GM12878 (cell line): Measurements from ENCODE around the gene PARD6A. TPM values are rescaled to one million over a fixed set of nuclear protein-coding genes. Genes with fewer than 3 reads are reported as not detected.

Experiments
- ATAC-seq: fragments of 200-7000 bp; cut with Tn5 transposase; 3 replicates; pipeline ENCODE4 v1.9.1; 2020; ENCODE audit warnings: mild to moderate bottlenecking, moderate library complexity
- BruUV-seq: library from RNA; stranded (reverse); fragments of 400-500 nt; replicated peaks from 2 replicates; lab custom pipeline; 2021; lab: Mats Ljungman, UMichigan
- CTCF ChIA-PET: fragments of 300-600 bp; sonication (Branson Sonifier 250); formaldehyde crosslinking; extraction: SDS; loops from one replicate; lab custom pipeline; 2021; ENCODE audit warnings: inconsistent platforms; lab: Yijun Ruan, JAX
- POLR2A ChIA-PET: fragments of 350-600 bp; formaldehyde crosslinking; extraction: SDS; loops from one replicate; lab custom pipeline; 2021; ENCODE audit warnings: inconsistent platforms; lab: Charles Lee
- RAD21 ChIA-PET: fragments of 300-600 bp; sonication (Branson Sonifier 250); formaldehyde crosslinking; loops from one replicate; lab custom pipeline; 2023; ENCODE audit warnings: antibody characterized with exemption; ENCODE audit not compliant: unreplicated experiment; lab: Charles Lee
- SMC1A ChIA-PET: fragments of 300-600 bp; sonication (Branson Sonifier 250); formaldehyde crosslinking; loops from one replicate; lab custom pipeline; 2023; ENCODE audit not compliant: unreplicated experiment, uncharacterized antibody; lab: Charles Lee
- DNase-seq: peaks from one replicate; pipeline ENCODE4 v3.0.0-alpha.2; 2011; ENCODE audit warnings: low read depth, low spot score
- FAIRE-seq: peaks from 3 replicates; lab custom pipeline; 2011; peaks lifted over from hg19 to GRCh38; lab: Jason Lieb, UNC
- H2AFZ ChIP-seq: 2 replicates; pipeline ENCODE4 v1.6.0; 2011; ENCODE audit warnings: low read depth, low read length, control low read depth; ENCODE audit not compliant: control insufficient read depth
- H3K27ac ChIP-seq: 2 replicates; pipeline ENCODE4 v1.5.1; 2011; ENCODE audit warnings: control low read depth; ENCODE audit not compliant: control insufficient read depth, insufficient read depth
- H3K27me3 ChIP-seq, 2 experiments: replicated peaks in 1 of 2; 2 replicates each; pipeline versions ENCODE4 v1.6.0 to v1.6.1; 2011; ENCODE audit warnings: low read length in 1 of 2; ENCODE audit not compliant: control insufficient read depth in 2 of 2, insufficient read depth in 2 of 2
- H3K36me3 ChIP-seq, 2 experiments: 2 replicates each; pipeline ENCODE4 v1.5.1; 2011; ENCODE audit warnings: low read length in 1 of 2; ENCODE audit not compliant: control insufficient read depth in 2 of 2, insufficient read depth in 2 of 2
- H3K4me1 ChIP-seq: 2 replicates; pipeline ENCODE4 v1.6.1; 2011; ENCODE audit warnings: mild to moderate bottlenecking, low read length, moderate library complexity, mixed read lengths; ENCODE audit not compliant: control insufficient read depth, insufficient read depth
- H3K4me2 ChIP-seq: 2 replicates; pipeline ENCODE4 v1.6.0; 2011; ENCODE audit warnings: control low read depth; ENCODE audit not compliant: control insufficient read depth, insufficient read depth
- H3K4me3 ChIP-seq: fragments of 200-600 bp; sonication (generic); 2 replicates; pipeline ENCODE4 v1.5.1; 2016
- H3K79me2 ChIP-seq: 2 replicates; pipeline ENCODE4 v1.6.0; 2011; ENCODE audit warnings: low read length; ENCODE audit not compliant: control insufficient read depth, insufficient read depth
- H3K9ac ChIP-seq: 2 replicates; pipeline ENCODE4 v1.8.0; 2011; ENCODE audit warnings: low read length, control low read depth, mixed read lengths; ENCODE audit not compliant: control insufficient read depth, insufficient read depth
- H3K9me3 ChIP-seq: replicated peaks from 3 replicates; pipeline ENCODE4 v1.5.1; 2011; ENCODE audit warnings: mild to moderate bottlenecking, low read length; ENCODE audit not compliant: control insufficient read depth, insufficient read depth
- H4K20me1 ChIP-seq: 2 replicates; pipeline ENCODE4 v1.6.0; 2011; ENCODE audit not compliant: control insufficient read depth, insufficient read depth
- BMI1 ChIP-seq: fragments of 450-650 bp; IDR thresholded peaks from 2 replicates; pipeline ENCODE4 v1.6.1; 2016; ENCODE audit warnings: mild to moderate bottlenecking, moderate library complexity, borderline replicate concordance
- ELK1 ChIP-seq: IDR thresholded peaks from 2 replicates; pipeline ENCODE4 v1.6.1; 2012; ENCODE audit warnings: low read depth, low read length, improper control_type of control experiment
- IRF5 ChIP-seq: fragments of 450-650 bp; IDR thresholded peaks from 2 replicates; pipeline ENCODE4 v1.6.1; 2017; ENCODE audit warnings: borderline replicate concordance
- POLR2A ChIP-seq: IDR thresholded peaks from 2 replicates; pipeline ENCODE4 v1.6.1; 2011; ENCODE audit warnings: low read depth, mild to moderate bottlenecking, low read length
- RAD51 ChIP-seq: fragments of 450-650 bp; IDR thresholded peaks from 2 replicates; pipeline ENCODE4 v1.6.1; 2016; ENCODE audit warnings: moderate library complexity, mild to moderate bottlenecking, inconsistent platforms
- RUNX3 ChIP-seq: IDR thresholded peaks from 2 replicates; pipeline ENCODE4 v1.6.1; 2012; ENCODE audit warnings: low read length, inconsistent platforms
- ZNF217 ChIP-seq: fragments of 450-650 bp; IDR thresholded peaks from 2 replicates; pipeline ENCODE4 v1.6.1; 2017; ENCODE audit warnings: antibody characterized with exemption, mild to moderate bottlenecking
- ZNF622 ChIP-seq: fragments of 450-650 bp; IDR thresholded peaks from 2 replicates; pipeline ENCODE4 v1.6.1; 2017; ENCODE audit warnings: mild to moderate bottlenecking, inconsistent platforms
- WGBS: methylation state at CpG from one replicate; pipeline ENCODE4 v1.1.6; 2016; ENCODE audit warnings: low lambda C conversion rate; ENCODE audit not compliant: insufficient replicate concordance, insufficient coverage; ENCODE audit errors: missing lambda C conversion rate; 5-methylcytosine and 5-hydroxymethylcytosine counted together
- in situ Hi-C: fragments of 300-500 bp; cut with MboI; formaldehyde crosslinking; loops from 9 replicates; pipeline ENCODE4 v1.14.3; 2018; ENCODE audit warnings: mixed read lengths
- intact Hi-C: fragments of 100-400 bp; cut with micrococcal nuclease; formaldehyde crosslinking; loops from one replicate; pipeline ENCODE4 v1.14.2; 2022; ENCODE audit not compliant: unreplicated experiment
- polyA plus RNA-seq, 11 experiments: library from polyadenylated mRNA; depleted of rRNA in 4 of 11; unstranded in 6 of 11; stranded (reverse) in 5 of 11; fragments of >200 nt; fragmentation: Nextera tagmentation in 4 of 11; fragmentation: Illumina TruSeq in 1 of 11; extraction: Ambion mirVana in 4 of 11; extraction: Trizol in 1 of 11; gene quantifications; 1 replicate in 1 of 11; 2 replicates in 10 of 11; pipeline versions ENCODE4 v1.2.1 to v1.2.3, GENCODE V29; 2011 to 2016; ENCODE audit warnings: inconsistent platforms in 2 of 11, missing spikeins in 2 of 11, low read depth in 1 of 11
- total RNA-seq, 4 experiments: library from RNA; depleted of rRNA in 3 of 4; stranded (reverse); fragments of >200 nt in 3 of 4; fragmentation: Illumina TruSeq in 1 of 4; extraction: Trizol in 1 of 4; gene quantifications; 2 replicates each; pipeline versions ENCODE4 v1.2.1 to v1.2.3, GENCODE V29; 2013 to 2021

Gene PARD6A
- total and polyA plus RNA-seq, 10 of the 15 experiments (the other 5 are each of a cell fraction or from before 2014, with no cell fraction given): 0.42 to 10.1 (median 4.4) TPM

- TF ChIP-seq IRF5: no peak
- no peak for TF ChIP-seq ELK1
- TF ChIP-seq ZNF622: no peak
- TF ChIP-seq RAD51: no peak
Observed at GRCh38 chr16:67656344-67657016, 4.3 kb upstream of the PARD6A start (continued).

- H3K4me3 ChIP-seq: no peak overlapping the region
- intact Hi-C loops: no loop called here
- WGBS: 90% methylated on average over 16 of the region's 16 CpGs
- CTCF ChIA-PET: interaction anchor here (4.1 to 4.3 kb wide), 2 partner anchors 12 to 136 kb away, joined by 24 to 29 read pairs; partner anchors contain the start of gene CARMIL2
- FAIRE-seq (no peak), DNase-seq (no peak), ATAC-seq (no peak)
- no peak overlapping the region for H2AFZ ChIP-seq
- no peaks in the 10 kb centered on the region for H3K9me3 ChIP-seq
- H3K4me2 ChIP-seq: no peak overlapping the region
- no peak overlapping the region for H3K27ac ChIP-seq
- POLR2A ChIA-PET: interaction anchor here (1.4 kb wide), 1 partner anchor 14 kb away, joined by 3 read pairs; no protein-coding TSS in a partner anchor
- SMC1A ChIA-PET: interaction anchor here (2.1 kb wide), 1 partner anchor 110 kb away, joined by 5 read pairs; no protein-coding TSS in a partner anchor
- no peak overlapping the region for H3K9ac ChIP-seq
- no TSS peak for BruUV-seq
- peaks cover 12 to 15% of the 10 kb centered on the region in 2 experiments for H3K36me3 ChIP-seq
- TF ChIP-seq ZNF217 (no peak), BMI1 (no peak), RUNX3 (no peak), POLR2A (peak; percentile 49)
- H3K4me1 ChIP-seq: peaks cover 10% of the 10 kb centered on the region
- no peaks in the 10 kb centered on the region for H3K27me3 ChIP-seq
- H3K79me2 ChIP-seq: peaks cover 12% of the 10 kb centered on the region
- H4K20me1 ChIP-seq: no peaks in the 10 kb centered on the region
- RAD21 ChIA-PET: no interaction called here
- in situ Hi-C loops: no loop called here
Observed at GRCh38 chr16:67657017-67657608, 3.6 kb upstream of the PARD6A start.
